AG04449 (cell line): ENCODE data around the gene UPP1.
"Not testable (repeated sequence)": the region's sequence is repeated elsewhere in the genome, so short reads cannot be mapped to it uniquely, and the experiment has no call there.

ENCODE experiments used
- CTCF ChIA-PET: fragments of 350-600 bp; formaldehyde crosslinking; extraction: SDS; loops from one replicate; lab custom pipeline; 2021; ENCODE audit warnings: antibody characterized with exemption; lab: Yijun Ruan, JAX
- POLR2A ChIA-PET: fragments of 400-600, 350-600 bp; formaldehyde crosslinking; extraction: SDS; loops from one replicate; lab custom pipeline; 2020; ENCODE audit warnings: antibody characterized with exemption, inconsistent platforms; lab: Yijun Ruan, JAX
- DNase-seq: peaks from one replicate; pipeline ENCODE4 v3.0.0-alpha.2; 2010; ENCODE audit warnings: low read depth, low spot score
- H3K4me3 ChIP-seq: 2 replicates; pipeline ENCODE4 v1.5.1; 2011; ENCODE audit warnings: low read depth, mild to moderate bottlenecking, control low read depth, low read length
- CTCF ChIP-seq: IDR thresholded peaks from one replicate; pipeline ENCODE4 v1.5.1; 2011; ENCODE audit warnings: mild to moderate bottlenecking, moderate library complexity, low read length, control low read depth, inconsistent platforms; ENCODE audit not compliant: insufficient read depth; ENCODE audit errors: missing control alignments

Gene UPP1

GRCh38 chr7:48132792-48133191 is 43.7 kb downstream of the UPP1 start:
- TF ChIP-seq CTCF: no peak
- ChIA-PET CTCF (interaction anchor here (2.2 to 3.1 kb wide), 2 partner anchors 22 kb away, joined by 9 to 22 read pairs; no protein-coding TSS in a partner anchor), POLR2A (no interaction called here)
- DNase-seq: no peak
- H3K4me3 ChIP-seq: no peak overlapping the region

GRCh38 chr7:48139459-48139858 is 50.4 kb downstream of the UPP1 start:
- peak; percentile 28 for TF ChIP-seq CTCF
- ChIA-PET CTCF (interaction anchor here (0.6 to 5.1 kb wide), 7 partner anchors 9 to 206 kb away, joined by 3 to 42 read pairs (median 4); no protein-coding TSS in a partner anchor), POLR2A (no interaction called here)
- H3K4me3 ChIP-seq: no peak overlapping the region
- DNase-seq: no peak

GRCh38 chr7:48140001-48140681 is 51.1 kb downstream of the UPP1 start:
- no peak for DNase-seq
- ChIA-PET POLR2A (no interaction called here), CTCF (interaction anchor here (0.8 to 5.1 kb wide), 9 partner anchors 8 to 235 kb away, joined by 3 to 42 read pairs (median 3); no protein-coding TSS in a partner anchor)
- H3K4me3 ChIP-seq: peak overlapping the region; percentile 8; the same call in 1 of the 2 replicates
- no peak for TF ChIP-seq CTCF

- CTCF ChIA-PET: interaction anchor here (0.8 to 5.1 kb wide), 6 partner anchors 13 to 236 kb away, joined by 3 to 42 read pairs (median 4); no protein-coding TSS in a partner anchor
- H3K4me3 ChIP-seq: no peak overlapping the region
- TF ChIP-seq CTCF: no peak
- POLR2A ChIA-PET: no interaction called here
- DNase-seq: no peak
These were observed 52.5 kb downstream of the UPP1 start for GRCh38 chr7:48141521-48141920.

- no peak for TF ChIP-seq CTCF
- ChIA-PET CTCF (interaction anchor here (0.6 to 4.4 kb wide), 4 partner anchors 10 to 155 kb away, joined by 3 to 21 read pairs (median 6); no protein-coding TSS in a partner anchor), POLR2A (no interaction called here)
- H3K4me3 ChIP-seq: no peak overlapping the region
- no peak for DNase-seq
These were observed 55.3 kb downstream of the UPP1 start for GRCh38 chr7:48144291-48144768.

GRCh38 chr7:48147078-48147591 is 58.1 kb downstream of the UPP1 start:
- no peak for TF ChIP-seq CTCF
- no peak for DNase-seq
- H3K4me3 ChIP-seq: no peak overlapping the region
- ChIA-PET POLR2A (no interaction called here), CTCF (interaction anchor here (0.8 to 2.1 kb wide), 5 partner anchors 9 to 202 kb away, joined by 3 to 7 read pairs (median 4); no protein-coding TSS in a partner anchor)

GRCh38 chr7:48147690-48148089 is 58.6 kb downstream of the UPP1 start:
- H3K4me3 ChIP-seq, POLR2A ChIA-PET, DNase-seq: not testable (repeated sequence)
- CTCF ChIA-PET: interaction anchor here (1.1 to 2.1 kb wide), 4 partner anchors 8 to 202 kb away, joined by 4 to 7 read pairs (median 4); no protein-coding TSS in a partner anchor
